Measurements from ENCODE around the gene PBXIP1.
"Not testable (repeated sequence)": the region's sequence is repeated elsewhere in the genome, so short reads cannot be mapped to it uniquely, and the experiment has no call there.

PBXIP1 gene

DNA sequence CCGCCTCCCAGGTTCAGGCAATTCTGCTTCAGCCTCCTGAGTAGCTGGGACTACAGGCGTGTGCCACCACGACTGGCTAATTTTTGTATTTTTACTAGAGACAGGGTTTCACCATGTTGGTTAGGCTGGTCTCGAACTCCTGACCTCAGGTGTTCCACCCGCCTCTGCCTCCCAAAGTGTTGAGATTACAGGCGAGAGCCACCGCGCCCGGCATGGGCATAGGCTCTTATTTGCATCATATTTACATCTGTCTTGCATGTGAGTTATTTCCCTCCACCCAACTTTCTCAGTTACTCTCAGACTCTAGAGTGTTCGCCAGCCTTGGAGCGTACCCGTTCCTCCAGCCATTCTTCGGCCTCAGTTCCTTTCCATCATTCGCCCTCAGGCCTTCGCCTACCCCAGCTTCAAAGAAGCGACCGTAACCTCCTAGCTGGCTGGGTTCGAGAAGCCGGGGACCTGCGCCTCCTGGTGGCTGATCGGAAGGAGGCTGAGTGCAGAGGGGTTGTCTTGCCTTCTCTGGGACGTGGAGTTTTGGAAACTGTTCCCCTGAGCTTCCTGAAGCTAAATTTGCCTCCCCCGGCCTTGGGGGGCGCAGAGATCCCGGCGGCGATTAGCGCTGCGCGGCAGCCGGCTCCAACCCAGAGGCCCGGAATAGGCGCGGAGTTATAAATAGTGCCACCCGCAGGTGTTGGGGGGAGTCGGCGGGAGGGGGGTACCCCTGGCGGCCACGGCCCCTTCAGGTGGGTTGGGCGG, 43.1 kb upstream of the PBXIP1 start:
- in situ Hi-C loops (cut with MboI; ENCODE audit: low sequenced_read_pairs, unreplicated experiment) = no loop called here
- peak; percentile 86 for DNase-seq (ENCODE audit: low spot score)
- TF ChIP-seq, protein P1, sequence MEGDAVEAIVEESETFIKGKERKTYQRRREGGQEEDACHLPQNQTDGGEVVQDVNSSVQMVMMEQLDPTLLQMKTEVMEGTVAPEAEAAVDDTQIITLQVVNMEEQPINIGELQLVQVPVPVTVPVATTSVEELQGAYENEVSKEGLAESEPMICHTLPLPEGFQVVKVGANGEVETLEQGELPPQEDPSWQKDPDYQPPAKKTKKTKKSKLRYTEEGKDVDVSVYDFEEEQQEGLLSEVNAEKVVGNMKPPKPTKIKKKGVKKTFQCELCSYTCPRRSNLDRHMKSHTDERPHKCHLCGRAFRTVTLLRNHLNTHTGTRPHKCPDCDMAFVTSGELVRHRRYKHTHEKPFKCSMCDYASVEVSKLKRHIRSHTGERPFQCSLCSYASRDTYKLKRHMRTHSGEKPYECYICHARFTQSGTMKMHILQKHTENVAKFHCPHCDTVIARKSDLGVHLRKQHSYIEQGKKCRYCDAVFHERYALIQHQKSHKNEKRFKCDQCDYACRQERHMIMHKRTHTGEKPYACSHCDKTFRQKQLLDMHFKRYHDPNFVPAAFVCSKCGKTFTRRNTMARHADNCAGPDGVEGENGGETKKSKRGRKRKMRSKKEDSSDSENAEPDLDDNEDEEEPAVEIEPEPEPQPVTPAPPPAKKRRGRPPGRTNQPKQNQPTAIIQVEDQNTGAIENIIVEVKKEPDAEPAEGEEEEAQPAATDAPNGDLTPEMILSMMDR (IDR thresholded peaks at IDR 0.05; ENCODE audit: borderline replicate concordance, control extremely low read depth, extremely low read depth, insufficient read depth, missing control alignments) = peak; percentile 88

DNA sequence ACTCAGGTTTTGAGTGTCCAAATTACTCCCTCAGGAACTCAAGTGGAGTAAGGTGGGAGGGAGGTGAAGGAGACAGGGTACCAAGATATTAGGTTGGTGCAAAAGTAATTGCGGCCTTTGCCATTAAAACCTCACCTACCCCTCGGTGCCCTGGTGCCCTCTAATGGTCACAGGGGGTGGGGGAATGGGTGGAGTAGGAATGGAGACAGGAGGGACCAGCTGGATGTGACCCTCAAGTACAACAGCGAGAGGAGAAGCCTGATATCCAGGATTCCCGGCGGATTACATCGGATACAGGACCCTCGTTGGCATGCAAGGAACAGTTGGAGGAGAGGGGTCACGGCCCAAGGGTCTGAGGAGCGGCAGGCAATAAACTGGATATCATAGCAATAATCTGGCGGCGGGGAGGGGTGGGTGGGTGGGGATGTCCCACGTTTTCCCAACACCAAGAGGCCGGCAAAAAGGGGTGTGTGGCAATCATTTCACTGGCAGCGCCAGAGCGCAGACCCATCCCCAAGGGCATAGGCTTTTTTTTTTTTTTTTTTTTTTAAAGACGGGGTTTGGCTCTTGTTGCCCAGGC, 42.4 kb upstream of the PBXIP1 start:
- in situ Hi-C loops (cut with MboI; ENCODE audit: low sequenced_read_pairs, unreplicated experiment) = no loop called here
- DNase-seq (ENCODE audit: low spot score) = no peak
- TF ChIP-seq, protein P1 (IDR thresholded peaks at IDR 0.05; ENCODE audit: borderline replicate concordance, control extremely low read depth, extremely low read depth, insufficient read depth, missing control alignments) = peak; percentile 36

DNA sequence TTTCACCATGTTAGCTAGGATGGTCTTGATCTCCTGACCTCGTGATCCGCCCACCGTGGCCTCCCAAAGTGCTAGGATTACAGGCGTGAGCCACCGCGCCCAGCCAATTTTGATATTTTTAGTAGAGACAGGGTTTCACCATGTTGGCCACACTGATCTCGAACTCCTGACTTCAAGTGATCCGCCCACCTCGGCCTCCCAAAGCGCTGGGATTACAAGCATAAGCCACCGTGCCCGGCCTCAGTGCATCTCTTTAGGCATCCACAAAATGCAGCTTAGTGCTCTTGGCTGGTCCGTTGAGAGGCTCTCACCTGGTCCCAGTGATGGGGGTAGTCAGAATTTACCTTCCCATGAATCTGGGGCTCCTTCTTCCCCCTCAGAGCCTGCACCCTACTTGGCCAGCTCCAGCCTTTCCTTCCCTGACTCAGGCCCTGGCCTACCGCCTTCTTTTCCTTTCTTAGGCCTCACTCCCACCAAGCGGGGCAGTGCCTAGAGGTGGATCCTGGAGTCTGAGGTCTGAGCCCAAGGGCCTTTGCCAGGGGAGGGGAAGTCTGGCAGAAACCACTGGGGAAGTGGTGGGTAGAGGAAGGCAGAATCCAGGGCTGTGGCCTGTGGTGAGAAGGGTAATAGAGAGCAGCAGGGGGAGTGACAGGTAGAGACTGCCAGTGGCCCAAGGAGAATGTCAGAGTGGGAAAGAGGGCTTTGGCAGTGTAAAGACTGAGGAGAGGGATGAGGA, 41.2 kb upstream of the PBXIP1 start:
- DNase-seq (ENCODE audit: low spot score) = no peak
- in situ Hi-C loops (cut with MboI; ENCODE audit: low sequenced_read_pairs, unreplicated experiment) = no loop called here
- TF ChIP-seq, protein P1 (IDR thresholded peaks at IDR 0.05; ENCODE audit: borderline replicate concordance, control extremely low read depth, extremely low read depth, insufficient read depth, missing control alignments) = no peak

DNA sequence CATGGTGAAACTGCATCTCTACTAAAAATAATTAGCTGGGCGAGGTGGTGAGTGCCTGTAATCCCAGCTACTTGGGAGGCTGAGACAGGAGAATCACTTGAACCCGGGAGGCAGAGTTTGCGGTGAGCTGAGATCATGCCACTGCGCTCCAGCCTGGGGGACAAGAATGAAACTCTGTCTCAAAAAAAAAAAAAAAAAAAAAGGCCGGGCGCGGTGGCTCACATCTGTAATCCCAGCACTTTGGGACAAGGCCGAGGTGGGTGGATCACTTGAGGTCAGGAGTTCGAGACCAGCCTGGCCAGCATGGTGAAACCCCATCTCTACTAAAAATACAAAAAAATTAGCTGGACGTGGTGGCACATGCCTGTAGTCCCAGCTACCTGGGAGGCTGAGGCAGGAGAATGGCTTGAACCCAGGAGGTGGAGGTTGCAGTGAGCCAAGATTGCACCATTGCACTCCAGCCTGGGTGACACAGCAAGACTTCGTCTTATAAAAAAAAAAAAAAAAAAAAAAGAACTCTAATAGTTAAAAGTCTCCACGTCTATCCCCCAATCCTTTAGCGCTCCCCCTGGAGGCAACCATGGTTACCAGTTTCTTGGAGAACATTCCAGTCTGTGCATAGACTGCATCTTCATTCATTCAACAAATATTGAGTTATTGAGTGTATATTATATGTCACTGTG, 39.5 kb upstream of the PBXIP1 start:
- DNase-seq (ENCODE audit: low spot score); in situ Hi-C loops (cut with MboI; ENCODE audit: low sequenced_read_pairs, unreplicated experiment): not testable (repeated sequence)

DNA sequence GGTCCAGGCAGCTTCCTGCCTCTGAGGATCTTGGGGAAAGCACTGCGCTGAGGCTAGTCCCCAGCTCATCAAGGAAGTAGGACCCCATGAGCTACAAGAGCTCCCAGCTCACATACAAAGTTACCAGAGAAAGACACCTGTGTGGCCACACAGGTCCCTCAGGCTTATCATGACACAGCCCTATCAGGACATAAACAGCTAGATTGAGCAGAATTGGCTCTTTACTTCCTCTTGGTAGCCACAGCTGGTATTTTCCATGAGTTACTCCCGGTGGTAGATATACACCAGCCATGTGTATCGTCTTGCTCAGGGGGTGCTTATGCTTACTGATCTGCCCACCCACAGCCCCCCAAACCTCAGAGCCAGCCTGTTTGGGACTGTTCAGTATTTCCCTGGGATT, 38.7 kb upstream of the PBXIP1 start:
- in situ Hi-C loops (cut with MboI; ENCODE audit: low sequenced_read_pairs, unreplicated experiment) = no loop called here
- DNase-seq (ENCODE audit: low spot score) = no peak
- TF ChIP-seq, protein P1 (IDR thresholded peaks at IDR 0.05; ENCODE audit: borderline replicate concordance, control extremely low read depth, extremely low read depth, insufficient read depth, missing control alignments) = no peak

DNA sequence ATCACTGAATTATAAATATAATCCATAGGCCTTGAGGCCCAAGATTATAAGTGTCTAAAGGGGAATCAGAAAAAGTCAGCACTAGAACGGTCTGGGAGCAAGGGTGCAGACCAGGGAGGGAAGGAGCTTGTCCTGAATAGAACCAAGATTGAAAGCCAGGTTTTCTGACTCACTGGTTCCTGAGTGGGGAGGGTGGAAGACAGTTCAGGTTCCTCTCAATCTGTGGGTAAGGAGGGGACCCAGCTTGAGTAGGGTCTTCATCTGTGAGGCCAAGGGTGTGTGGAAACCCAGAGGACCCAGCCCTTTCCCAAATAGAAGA, 38.3 kb upstream of the PBXIP1 start:
- DNase-seq (ENCODE audit: low spot score) = no peak
- TF ChIP-seq, protein P1 (IDR thresholded peaks at IDR 0.05; ENCODE audit: borderline replicate concordance, control extremely low read depth, extremely low read depth, insufficient read depth, missing control alignments) = no peak
- in situ Hi-C loops (cut with MboI; ENCODE audit: low sequenced_read_pairs, unreplicated experiment) = no loop called here

Data from GM13976 (cell line).